CD4-positive, alpha-beta T cell (primary cell): Measurements from ENCODE around the gene SCUBE1. TPM values are rescaled to one million over a fixed set of nuclear protein-coding genes. Genes with fewer than 3 reads are reported as not detected.

Source experiments
- ATAC-seq: fragments of 200-7000 bp; cut with Tn5 transposase; one replicate; pipeline ENCODE4 v1.10.0; 2022; ENCODE audit warnings: mild to moderate bottlenecking; ENCODE audit not compliant: poor library complexity
- CTCF ChIA-PET: fragments of 350-600 bp; sonication (Branson Sonifier 250); formaldehyde crosslinking; loops from one replicate; lab custom pipeline; 2021; ENCODE audit warnings: antibody characterized with exemption, inconsistent platforms; lab: Charles Lee
- POLR2A ChIA-PET: fragments of 350-600 bp; sonication (Branson Sonifier 250); formaldehyde crosslinking; loops from one replicate; lab custom pipeline; 2021; ENCODE audit warnings: antibody characterized with exemption, inconsistent platforms; lab: Charles Lee
- DNase-seq, 14 experiments: peaks; one replicate each; pipeline ENCODE4 v3.0.0-alpha.2; 2013 to 2020; ENCODE audit warnings: mixed read lengths in 2 of 14
- H3K27ac ChIP-seq, 2 donors: one replicate each; pipeline versions ENCODE4 v1.5.1 to v1.7.0; 2013; ENCODE audit warnings: low read length in 2 of 2, low read depth in 1 of 2, mild to moderate bottlenecking in 1 of 2
- H3K27me3 ChIP-seq, 2 experiments: 1 replicate in 1 of 2; 2 replicates in 1 of 2; pipeline versions ENCODE4 v1.6.1 to v1.7.0; 2013; ENCODE audit warnings: low read length in 2 of 2, control low read depth in 1 of 2, mild to moderate bottlenecking in 1 of 2, moderate library complexity in 1 of 2; ENCODE audit not compliant: insufficient read depth in 2 of 2, control insufficient read depth in 1 of 2
- H3K36me3 ChIP-seq: one replicate; pipeline ENCODE4 v1.6.1; 2013; ENCODE audit warnings: low read length, control low read depth; ENCODE audit not compliant: insufficient read depth
- H3K4me1 ChIP-seq: one replicate; pipeline ENCODE4 v1.6.1; 2013; ENCODE audit warnings: low read length, control low read depth; ENCODE audit not compliant: insufficient read depth
- H3K4me3 ChIP-seq: one replicate; pipeline ENCODE4 v1.5.1; 2013; ENCODE audit warnings: mild to moderate bottlenecking, low read length, moderate library complexity
- H3K9me3 ChIP-seq, 2 experiments: 1 replicate in 1 of 2; 2 replicates in 1 of 2; pipeline versions ENCODE4 v1.6.1 to v1.7.0; 2013; ENCODE audit warnings: low read length in 2 of 2, mild to moderate bottlenecking in 2 of 2, control low read depth in 1 of 2, moderate library complexity in 1 of 2; ENCODE audit not compliant: control insufficient read depth in 1 of 2, insufficient read depth in 1 of 2
- H3K27ac Mint-ChIP-seq: one replicate; pipeline ENCODE4 v1.8.0; 2020; ENCODE audit warnings: mixed read lengths
- H3K27me3 Mint-ChIP-seq: one replicate; pipeline ENCODE4 v1.8.0; 2021; ENCODE audit warnings: mixed read lengths
- H3K36me3 Mint-ChIP-seq: one replicate; pipeline ENCODE4 v1.8.0; 2021; ENCODE audit warnings: low read depth, mixed read lengths
- H3K4me1 Mint-ChIP-seq: one replicate; pipeline ENCODE4 v1.8.0; 2021; ENCODE audit warnings: low read depth, mixed read lengths
- H3K4me3 Mint-ChIP-seq: one replicate; pipeline ENCODE4 v1.8.0; 2020; ENCODE audit warnings: mild to moderate bottlenecking, mixed read lengths
- H3K9me3 Mint-ChIP-seq: one replicate; pipeline ENCODE4 v1.8.0; 2020; ENCODE audit warnings: mixed read lengths
- intact Hi-C, 2 experiments: fragments of 100-400 bp; cut with DNase I in 1 of 2; cut with micrococcal nuclease in 1 of 2; formaldehyde crosslinking; loops; one replicate each; pipeline versions ENCODE4 v1.15.1 to v1.9.0; 2023 to 2025; cut with DNase I, micrococcal nuclease
- total RNA-seq, 174 experiments: library from RNA in 2 of 174; stranded (reverse) in 2 of 174; gene quantifications; one replicate each; pipeline ENCODE4 v1.2.3 and lab custom pipeline; 2021 to 2026
- TF ChIP-seq, protein P1 (sequence below): fragments of 200-600 bp; IDR thresholded peaks from one replicate; pipeline ENCODE4 v1.8.0; 2022; ENCODE audit warnings: antibody characterized with exemption, mild to moderate bottlenecking

The SCUBE1 gene
- total RNA-seq, 2 experiments from 2014 or later = not detected

DNA sequence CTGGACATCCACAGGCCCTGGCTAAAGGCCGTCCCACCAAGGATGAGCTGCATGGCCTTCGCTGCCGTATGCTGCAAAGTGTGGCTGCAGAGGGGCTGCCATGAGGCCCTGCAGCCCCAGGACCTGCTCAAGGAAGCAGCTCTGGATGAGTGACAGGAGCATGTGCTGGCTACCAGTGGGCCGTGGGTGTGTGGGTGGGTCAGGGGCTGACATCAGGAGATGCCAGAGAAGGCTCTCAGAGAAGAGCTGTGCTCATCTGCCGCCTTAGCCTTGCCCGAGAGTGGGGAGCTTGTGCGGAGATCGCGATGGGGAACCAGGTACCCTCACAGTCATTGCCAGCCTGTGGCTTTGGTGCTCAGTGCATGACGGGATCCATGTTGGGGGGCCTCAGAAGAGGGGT is 41.3 kb downstream of the SCUBE1 start:
- no peaks in the 10 kb centered on the region for H3K9me3 Mint-ChIP-seq
- Histone ChIP-seq H3K27ac (no peak overlapping the region), H3K9me3 (no peaks in the 10 kb centered on the region), H3K4me3 (no peak overlapping the region), H3K27me3 (no peaks in the 10 kb centered on the region), H3K36me3 (no peaks in the 10 kb centered on the region), H3K4me1 (no peaks in the 10 kb centered on the region)
- H3K27me3 Mint-ChIP-seq = no peaks in the 10 kb centered on the region
- TF ChIP-seq, protein P1, sequence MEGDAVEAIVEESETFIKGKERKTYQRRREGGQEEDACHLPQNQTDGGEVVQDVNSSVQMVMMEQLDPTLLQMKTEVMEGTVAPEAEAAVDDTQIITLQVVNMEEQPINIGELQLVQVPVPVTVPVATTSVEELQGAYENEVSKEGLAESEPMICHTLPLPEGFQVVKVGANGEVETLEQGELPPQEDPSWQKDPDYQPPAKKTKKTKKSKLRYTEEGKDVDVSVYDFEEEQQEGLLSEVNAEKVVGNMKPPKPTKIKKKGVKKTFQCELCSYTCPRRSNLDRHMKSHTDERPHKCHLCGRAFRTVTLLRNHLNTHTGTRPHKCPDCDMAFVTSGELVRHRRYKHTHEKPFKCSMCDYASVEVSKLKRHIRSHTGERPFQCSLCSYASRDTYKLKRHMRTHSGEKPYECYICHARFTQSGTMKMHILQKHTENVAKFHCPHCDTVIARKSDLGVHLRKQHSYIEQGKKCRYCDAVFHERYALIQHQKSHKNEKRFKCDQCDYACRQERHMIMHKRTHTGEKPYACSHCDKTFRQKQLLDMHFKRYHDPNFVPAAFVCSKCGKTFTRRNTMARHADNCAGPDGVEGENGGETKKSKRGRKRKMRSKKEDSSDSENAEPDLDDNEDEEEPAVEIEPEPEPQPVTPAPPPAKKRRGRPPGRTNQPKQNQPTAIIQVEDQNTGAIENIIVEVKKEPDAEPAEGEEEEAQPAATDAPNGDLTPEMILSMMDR = no peak
- no peak overlapping the region for H3K4me3 Mint-ChIP-seq
- ATAC-seq (no peak), DNase-seq (no peak)
- H3K36me3 Mint-ChIP-seq = no peaks in the 10 kb centered on the region
- POLR2A ChIA-PET = no interaction called here
- CTCF ChIA-PET = no interaction called here
- intact Hi-C loops = no loop called here
- no peak overlapping the region for H3K27ac Mint-ChIP-seq
- no peaks in the 10 kb centered on the region for H3K4me1 Mint-ChIP-seq

DNA sequence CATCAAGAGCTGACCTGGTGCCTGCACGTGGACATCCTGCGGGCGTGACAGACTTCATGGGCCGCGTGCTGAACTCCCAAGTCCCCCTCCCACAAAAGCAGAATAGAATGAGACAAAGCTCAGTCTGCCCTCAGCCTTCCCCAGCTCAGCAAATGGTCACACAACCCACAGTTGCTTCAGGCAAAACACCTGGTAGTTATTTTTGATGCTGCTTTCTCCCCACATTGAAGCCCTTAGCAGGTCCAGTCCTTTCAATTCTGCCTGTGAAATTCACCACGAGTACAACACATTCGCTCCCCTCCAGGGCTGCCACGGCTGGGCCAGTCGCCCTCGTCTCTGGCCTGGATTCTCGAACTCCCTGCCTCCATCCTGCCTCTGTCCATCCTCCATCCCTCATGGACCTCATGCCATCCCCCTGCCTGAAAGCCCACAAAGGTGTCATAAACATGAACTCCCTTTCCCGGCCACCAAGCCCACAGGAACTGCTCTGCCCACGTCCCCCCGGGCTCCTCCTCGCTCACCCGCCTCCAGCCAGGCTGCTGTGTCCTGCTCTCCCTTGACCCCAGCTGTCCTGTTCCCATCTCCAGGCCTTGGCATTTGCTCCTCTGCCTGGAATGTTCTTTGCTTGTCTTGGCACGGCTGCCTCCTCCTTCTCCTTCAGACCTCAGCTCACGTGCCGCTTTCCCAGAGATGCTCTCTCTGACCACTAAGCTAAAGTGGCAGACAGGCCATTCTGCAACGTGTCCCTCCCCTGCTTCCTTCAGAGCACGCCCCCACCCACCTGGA is 42.1 kb downstream of the SCUBE1 start:
- POLR2A ChIA-PET = no interaction called here
- Mint-ChIP-seq H3K36me3 (no peaks in the 10 kb centered on the region), H3K4me3 (no peak overlapping the region), H3K4me1 (no peaks in the 10 kb centered on the region), H3K27me3 (no peaks in the 10 kb centered on the region), H3K9me3 (no peaks in the 10 kb centered on the region), H3K27ac (no peak overlapping the region)
- no peak for ATAC-seq
- Histone ChIP-seq H3K27me3 (no peaks in the 10 kb centered on the region), H3K4me1 (no peaks in the 10 kb centered on the region), H3K9me3 (no peaks in the 10 kb centered on the region), H3K4me3 (no peak overlapping the region), H3K36me3 (no peaks in the 10 kb centered on the region), H3K27ac (no peak overlapping the region)
- CTCF ChIA-PET = no interaction called here
- no peak for DNase-seq
- intact Hi-C loops = no loop called here
- TF ChIP-seq, protein P1 = no peak

DNA sequence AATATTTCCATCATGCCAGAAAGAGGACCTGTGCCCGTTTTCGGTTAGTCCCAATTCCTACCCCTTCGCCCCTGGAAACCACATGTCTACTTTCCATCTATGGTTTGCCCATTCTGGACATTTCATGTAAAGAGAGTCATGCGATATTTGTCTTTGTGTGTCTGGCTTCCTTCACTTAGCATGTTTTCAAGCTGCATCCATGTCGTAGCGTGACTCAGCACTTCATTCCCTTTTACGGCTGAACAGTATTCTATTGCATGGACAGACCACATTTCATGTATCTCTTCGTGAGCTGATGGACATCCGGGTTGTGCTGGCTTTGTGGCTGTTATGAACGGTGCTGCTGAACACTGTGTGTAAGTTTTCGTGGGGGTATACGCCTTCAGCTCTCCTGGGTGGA is 43.4 kb downstream of the SCUBE1 start:
- CTCF ChIA-PET = no interaction called here
- Histone ChIP-seq H3K9me3 (no peaks in the 10 kb centered on the region), H3K4me1 (no peaks in the 10 kb centered on the region), H3K27me3 (no peaks in the 10 kb centered on the region), H3K36me3 (no peaks in the 10 kb centered on the region), H3K4me3 (no peak overlapping the region), H3K27ac (no peak overlapping the region)
- no peaks in the 10 kb centered on the region for H3K4me1 Mint-ChIP-seq
- no peak for DNase-seq
- H3K27me3 Mint-ChIP-seq = no peaks in the 10 kb centered on the region
- H3K9me3 Mint-ChIP-seq = no peaks in the 10 kb centered on the region
- no peak overlapping the region for H3K27ac Mint-ChIP-seq
- H3K4me3 Mint-ChIP-seq = no peak overlapping the region
- intact Hi-C loops = no loop called here
- no peak for ATAC-seq
- POLR2A ChIA-PET = no interaction called here
- H3K36me3 Mint-ChIP-seq = no peaks in the 10 kb centered on the region
- TF ChIP-seq, protein P1 = no peak
